Measurements from ENCODE around the gene RPP40.
A peak's percentile ranks its signal among the peaks of the same experiment; 100 is the strongest.
"Not testable (repeated sequence)": the region's sequence is repeated elsewhere in the genome, so short reads cannot be mapped to it uniquely, and the experiment has no call there.

The RPP40 gene, protein sequence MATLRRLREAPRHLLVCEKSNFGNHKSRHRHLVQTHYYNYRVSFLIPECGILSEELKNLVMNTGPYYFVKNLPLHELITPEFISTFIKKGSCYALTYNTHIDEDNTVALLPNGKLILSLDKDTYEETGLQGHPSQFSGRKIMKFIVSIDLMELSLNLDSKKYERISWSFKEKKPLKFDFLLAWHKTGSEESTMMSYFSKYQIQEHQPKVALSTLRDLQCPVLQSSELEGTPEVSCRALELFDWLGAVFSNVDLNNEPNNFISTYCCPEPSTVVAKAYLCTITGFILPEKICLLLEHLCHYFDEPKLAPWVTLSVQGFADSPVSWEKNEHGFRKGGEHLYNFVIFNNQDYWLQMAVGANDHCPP

DNA sequence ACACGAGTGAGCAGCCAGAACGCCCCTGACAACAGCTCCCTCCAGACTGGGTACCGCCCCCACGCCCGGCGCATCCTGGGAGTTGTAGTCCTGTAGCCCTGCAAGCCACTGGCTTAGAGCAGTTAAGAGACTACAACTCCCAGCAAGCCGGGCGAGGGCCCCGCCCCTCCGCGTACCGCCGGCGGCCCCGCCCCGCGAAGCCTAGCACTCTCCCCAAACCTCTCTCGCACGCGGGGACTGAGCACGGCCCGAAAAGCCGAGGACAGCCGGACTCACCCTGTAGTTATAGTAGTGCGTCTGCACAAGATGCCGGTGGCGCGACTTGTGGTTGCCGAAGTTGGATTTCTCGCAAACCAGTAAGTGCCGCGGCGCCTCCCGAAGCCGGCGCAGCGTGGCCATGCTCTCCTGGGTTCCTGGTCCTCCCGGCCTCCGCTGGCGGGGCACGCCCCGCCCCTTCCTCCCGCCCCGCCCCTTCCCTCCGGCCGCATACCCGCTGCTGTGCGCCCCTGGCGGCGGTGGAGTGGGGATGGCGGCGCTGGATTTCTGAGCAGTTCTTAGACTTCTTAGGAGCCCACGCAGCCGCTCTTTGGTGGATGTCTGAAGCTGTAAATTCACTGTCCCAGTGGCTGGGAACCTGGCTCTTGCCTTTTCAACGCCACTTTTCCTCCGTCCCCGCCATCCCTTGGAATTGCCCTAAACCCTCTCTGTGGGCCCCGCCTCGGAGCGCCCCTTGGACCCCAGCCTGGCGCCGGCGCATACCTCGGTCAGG, at the start of gene RPP40:
TSS of gene RPP40 (minus strand) at position 434 of the 769 bp plus-strand sequence. CDS start at position 399, 35 bp downstream.
- DNase-seq (ENCODE audit: low read depth in 1 of 2, low spot score in 1 of 2): peak; percentile 97 to 98

DNA sequence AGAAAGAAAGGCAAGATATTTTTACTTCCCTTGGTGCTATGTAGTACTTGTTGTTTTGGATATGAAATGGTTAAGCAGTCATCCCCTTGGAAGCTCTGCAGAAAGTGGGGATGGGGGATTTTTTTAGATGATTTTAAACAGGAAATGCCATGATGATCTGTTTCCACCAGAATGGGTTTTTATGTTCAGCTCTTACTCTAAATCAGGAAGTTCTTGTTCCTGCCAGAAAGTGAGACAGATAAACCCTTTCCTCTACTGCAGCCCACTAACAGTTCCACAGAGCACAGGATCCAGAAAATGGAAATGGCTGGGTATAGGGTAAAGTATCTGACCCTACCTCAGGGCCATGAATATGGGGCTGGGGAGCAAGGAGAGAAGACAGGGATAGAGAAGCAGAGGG, 49.2 kb upstream of the RPP40 start:
- DNase-seq (ENCODE audit: low read depth in 1 of 2, low spot score in 1 of 2): no peak

DNA sequence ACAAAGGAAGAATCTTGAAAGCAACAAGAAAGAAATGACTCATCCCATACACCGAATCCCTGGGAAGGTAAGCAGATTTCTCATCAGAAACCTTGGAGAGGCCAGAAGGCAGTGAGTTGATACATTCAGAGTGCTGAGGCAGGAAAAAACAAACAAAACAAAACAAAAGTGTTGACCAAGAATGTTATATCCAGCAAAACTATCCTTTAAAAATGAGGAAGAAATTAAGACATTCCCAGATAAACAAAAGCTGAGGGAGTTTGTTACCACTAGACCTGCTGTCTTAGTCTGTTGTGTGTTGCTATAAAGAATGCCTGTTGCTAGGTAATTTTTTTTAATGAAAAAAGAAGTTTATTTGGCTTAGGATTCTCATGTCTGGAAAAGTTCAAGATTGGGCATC, 47.6 kb upstream of the RPP40 start:
- no peak for DNase-seq (ENCODE audit: low read depth in 1 of 2, low spot score in 1 of 2)

DNA sequence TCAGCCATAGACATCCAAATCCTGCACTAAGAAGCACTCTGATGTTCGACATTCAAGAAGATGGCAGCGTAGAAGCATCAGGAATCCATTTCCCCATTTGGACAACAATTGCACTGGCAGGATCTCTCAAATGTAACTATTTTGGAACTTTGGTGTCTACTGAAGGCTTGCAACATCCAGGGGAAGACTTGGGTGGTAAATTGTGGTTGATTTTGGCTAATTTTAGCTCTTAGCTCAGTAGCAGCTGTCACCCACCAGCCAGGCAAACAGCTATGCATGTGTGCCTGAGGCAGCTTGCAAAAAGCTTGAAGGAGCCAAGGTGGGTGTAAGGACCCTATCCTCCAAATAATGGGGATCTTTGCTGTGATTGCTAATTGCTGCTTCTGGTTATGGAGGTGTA, 46.2 kb upstream of the RPP40 start:
- no peak for DNase-seq (ENCODE audit: low read depth in 1 of 2, low spot score in 1 of 2)

DNA sequence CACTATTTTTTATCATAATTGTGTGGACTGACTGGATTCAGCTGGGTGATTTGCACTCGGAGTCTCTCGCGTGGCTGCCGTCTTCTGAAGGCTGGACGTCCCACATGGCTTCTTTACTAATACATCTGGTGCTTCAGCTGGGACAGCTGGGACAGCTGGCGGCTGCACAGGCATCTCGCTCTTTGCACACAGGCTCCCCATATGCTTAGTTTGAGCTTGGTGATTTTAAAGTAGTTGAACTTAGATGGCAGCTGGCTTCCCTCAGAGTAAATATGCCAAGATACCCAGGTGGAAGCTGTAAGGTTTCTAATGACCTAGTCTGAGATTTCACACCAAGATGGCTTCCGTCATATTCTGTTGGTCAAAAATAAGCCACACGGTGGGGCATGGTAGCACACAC, 42.6 kb upstream of the RPP40 start:
- DNase-seq (ENCODE audit: low read depth in 1 of 2, low spot score in 1 of 2): no peak

DNA sequence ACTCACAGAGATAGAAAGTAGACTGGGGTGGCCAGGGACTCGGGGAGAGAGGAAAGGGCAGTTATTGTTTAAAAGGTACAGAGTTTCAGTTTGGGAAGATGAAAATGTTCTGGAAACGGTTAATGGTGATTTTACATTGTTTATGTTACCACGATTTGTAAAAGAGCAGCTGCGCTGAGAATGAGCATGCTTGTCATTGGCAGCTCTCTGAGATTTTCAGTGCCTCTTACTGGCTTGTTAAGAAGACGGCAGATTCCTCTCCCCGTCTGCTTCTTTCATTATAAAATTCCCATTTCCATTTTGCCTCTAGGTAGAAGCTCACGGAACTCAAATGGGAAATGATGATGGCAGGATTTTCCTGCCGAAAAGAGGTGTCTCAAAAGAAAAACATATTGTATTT, 41.6 kb upstream of the RPP40 start:
- no peak for DNase-seq (ENCODE audit: low read depth in 1 of 2, low spot score in 1 of 2)

DNA sequence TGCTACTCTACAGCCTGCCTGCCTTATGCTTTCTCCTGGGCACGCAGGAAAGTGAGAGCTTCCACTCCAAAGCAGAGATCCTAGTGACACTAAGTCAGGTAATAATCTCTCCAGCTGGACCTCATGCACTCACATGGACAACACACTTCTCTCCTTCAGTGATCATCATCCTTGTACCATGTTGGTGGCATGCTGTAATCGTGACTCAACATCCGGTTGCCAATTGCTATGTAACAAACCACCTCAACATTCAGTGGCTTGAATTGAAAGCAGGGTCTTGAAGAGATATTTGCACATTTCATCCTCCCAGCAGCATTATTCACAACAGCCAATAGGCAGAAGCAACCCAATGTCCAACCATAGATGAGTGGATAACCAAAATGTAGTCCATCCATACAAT, 41.0 kb upstream of the RPP40 start:
- DNase-seq (ENCODE audit: low read depth in 1 of 2, low spot score in 1 of 2): no peak

DNA sequence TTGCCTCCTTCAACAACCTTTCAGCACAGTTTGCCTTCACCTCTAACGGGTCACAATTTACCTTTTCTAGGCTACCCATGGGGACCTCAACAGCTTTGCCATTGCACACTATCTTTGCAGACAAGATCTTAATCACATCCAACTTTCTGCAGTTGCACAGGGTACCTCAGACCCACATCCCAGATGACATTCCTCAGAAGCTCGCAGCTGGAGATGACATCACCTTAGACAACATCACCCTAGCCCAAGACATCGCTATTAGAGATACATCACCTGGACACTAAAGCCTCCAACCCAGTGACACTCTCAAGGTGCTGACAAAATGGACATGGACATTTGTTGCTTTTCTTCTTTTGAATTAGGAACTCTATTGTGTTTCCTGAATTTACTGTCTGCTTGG, 38.6 kb upstream of the RPP40 start:
- DNase-seq (ENCODE audit: low read depth in 1 of 2, low spot score in 1 of 2): no peak

DNA sequence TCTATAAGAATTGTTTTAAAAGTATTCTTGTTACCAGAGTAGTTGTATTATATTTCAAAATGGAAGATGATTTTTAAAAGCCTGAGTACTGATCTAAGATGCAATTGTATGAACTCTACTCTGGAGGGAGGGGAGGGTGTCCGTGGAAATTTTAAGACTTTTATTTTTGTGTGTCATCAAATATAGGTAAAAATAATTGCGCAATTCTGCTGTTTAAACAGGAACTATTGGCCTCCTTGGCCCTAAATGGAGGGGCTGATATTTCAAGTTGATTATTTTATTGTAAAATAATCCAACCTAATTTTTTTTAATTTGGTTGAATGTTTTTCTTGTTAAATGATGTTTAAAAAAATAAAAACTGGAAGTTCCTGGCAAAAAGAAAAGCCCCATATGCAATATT, 38.1 kb upstream of the RPP40 start:
- DNase-seq (ENCODE audit: low read depth in 1 of 2, low spot score in 1 of 2): no peak

DNA sequence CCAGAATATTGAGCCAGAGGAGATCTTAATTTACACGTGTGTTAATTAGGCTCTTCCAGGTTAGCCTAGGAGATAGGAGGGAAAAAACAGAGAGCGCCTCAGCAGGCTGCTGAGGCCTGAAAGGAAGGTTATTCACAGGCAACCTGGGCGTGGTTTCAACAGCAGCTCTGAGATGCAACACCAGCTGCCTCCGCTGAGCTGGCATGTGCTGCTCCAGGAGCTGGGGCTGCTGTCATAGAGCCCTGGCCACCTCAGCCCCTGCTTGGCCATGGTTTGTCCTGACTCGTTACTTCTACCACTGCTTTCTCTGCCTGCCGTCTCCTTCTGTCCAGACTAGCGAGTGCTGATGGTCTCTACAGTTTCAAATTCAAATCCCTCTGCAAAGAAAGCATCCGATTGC, 32.4 kb upstream of the RPP40 start:
- DNase-seq (ENCODE audit: low read depth in 1 of 2, low spot score in 1 of 2): no peak

DNA sequence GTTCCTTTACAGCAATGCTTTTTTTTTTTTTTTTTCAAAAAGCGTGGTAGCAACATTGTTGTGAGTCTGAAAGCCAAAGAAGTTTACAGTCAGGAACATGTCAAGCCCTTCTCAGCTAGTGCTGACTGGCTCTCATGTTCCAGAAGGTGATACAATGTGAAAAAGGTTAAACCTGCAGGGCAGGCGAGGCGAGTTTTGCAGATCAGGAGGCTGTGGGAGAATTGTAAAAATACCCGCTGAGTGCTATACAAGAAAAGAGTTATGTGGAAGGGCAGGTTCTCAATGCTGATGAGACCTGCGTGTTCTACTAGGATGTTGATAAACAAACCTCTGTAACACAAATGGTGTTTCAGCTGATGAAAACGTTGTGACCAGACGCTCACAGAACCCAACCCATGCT, 30.9 kb upstream of the RPP40 start:
- DNase-seq (ENCODE audit: low read depth in 1 of 2, low spot score in 1 of 2): no peak

DNA sequence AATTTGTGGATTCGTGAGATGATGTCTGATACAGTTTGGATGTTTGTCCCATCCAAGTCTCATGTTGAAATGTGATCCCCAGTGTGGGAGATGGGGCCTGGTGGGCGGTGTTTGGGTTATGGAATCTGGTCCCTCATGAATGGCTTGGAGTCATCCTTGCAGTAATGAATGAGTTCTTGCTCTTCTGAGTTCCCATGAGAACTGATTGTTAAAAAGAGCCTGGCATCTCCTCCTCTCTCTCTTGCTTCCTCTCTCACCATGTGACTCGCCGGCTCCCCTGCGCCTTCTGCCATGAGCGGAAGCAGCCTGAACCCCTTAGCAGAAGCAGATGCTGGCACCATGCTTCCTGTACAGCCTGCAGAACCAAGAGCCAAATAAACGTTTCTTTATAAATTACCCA, 30.5 kb upstream of the RPP40 start:
- no peak for DNase-seq (ENCODE audit: low read depth in 1 of 2, low spot score in 1 of 2)

DNA sequence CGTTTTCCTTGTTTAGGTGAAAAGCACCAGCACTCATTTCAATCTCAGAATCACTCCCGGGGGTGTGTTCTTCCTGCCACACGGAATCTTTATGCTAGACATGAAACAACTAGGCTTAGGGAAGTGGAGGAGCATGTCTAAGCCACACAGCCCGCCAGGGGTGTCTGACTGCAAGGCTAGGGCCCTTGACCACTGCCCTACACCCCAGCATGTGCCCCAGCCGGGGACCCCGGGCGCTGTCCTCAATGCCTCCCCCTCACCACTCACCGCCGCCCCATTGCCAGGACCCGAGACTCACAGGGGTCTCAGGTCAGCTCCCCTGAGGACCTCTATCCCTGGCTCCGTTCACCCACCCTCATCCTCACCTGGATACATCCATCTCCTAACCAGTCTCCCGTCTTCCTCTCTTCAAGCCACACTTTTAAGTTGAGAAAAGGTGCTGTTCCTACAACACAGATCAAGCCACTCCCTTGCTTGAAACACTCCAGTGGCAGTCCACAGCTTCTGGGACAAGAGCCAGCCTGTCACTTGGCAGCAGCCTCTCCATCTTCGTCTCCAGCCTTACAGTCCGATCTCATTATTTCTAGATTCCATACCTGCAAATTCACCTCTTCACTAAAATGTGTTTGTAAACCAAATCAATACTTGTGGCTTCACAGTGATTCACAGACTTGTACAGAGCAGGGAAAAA, 29.5 kb upstream of the RPP40 start:
- DNase-seq (ENCODE audit: low read depth in 1 of 2, low spot score in 1 of 2): not testable (repeated sequence)

DNA sequence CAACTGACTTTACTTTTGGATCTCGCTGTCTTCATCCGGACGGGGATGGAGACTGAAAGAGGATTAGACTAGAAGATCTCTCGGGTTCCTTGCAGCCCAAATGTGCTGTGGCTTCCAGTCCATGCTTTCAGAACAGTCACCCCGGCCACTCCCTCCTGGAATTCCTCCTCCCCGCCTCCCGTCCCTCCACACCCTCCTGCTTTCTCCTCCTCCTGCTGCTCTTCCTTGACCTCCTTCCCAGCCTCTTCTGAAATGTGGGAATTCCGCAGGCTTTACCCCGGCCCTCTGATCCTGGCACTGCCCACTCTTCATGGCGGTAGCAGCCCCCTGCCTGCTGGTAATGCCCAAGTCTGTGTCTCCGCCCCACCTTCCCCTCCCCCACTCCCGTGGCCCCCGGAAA, 28.9 kb upstream of the RPP40 start:
- not testable (repeated sequence) for DNase-seq (ENCODE audit: low read depth in 1 of 2, low spot score in 1 of 2)

DNA sequence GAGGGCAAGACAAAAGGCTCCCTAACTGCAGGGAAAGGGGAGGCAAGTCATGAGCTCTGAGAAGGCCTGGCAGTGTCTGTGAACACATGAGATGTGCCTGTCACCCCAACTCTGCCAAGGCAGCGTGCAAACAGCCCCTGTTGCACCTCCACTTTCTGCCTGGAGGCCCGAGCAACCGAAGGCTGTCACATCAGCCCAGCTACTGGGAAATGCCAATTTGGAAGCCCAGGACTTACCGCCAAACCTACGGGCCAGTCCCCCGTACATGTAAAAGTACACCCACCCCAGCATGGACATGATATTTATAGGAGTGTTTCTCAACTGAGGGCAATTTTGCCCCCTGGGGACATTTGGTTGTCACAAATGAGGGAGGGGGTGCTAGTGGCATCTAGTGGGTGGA, 27.3 kb upstream of the RPP40 start:
- DNase-seq (ENCODE audit: low read depth in 1 of 2, low spot score in 1 of 2): no peak

DNA sequence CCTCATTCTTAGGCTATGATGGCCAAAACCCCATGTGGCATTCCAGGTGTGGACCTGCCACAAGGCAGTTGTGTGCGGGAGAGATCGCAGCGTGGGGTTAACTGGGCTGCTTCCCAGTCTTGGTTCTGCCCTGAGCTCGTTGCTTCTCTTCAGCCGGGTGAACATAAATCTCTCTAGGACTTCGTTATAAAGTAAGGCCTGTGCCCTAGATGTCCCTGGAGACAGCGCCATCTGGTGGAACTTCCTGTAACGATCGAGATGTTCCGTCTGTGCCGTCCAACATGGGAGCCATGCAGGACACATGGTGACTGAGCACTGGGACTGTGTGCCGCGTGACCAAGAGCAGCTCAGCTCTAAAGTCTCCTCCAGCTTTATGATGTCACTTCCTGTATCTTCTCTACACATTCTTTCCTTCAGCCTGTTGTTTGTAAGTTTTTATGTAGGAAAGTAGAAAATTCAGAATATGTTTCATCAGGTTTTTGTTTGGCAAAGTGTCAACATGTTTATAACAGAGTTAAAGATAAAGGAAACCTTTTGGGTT, 26.8 kb upstream of the RPP40 start:
- DNase-seq (ENCODE audit: low read depth in 1 of 2, low spot score in 1 of 2): peak; percentile 31 to 47

DNA sequence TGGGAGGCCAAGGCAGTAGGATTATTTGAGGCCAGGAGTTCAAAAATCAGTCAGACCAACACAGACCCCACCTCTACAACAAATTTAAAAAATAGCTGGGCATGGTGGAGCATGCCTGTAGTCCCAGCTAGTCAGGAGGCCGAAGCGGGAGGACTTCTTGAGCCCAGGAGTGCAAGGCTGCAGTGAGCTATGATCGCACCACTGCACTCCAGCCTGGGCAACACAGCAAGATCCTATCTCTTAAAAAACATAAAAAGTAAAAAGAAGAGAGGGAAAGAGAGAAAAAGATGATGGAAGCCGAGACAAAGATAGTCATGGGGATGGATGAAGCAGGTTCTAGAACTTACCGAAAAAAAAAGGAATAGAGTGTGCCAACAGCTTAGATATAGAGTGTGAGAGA, 25.8 kb upstream of the RPP40 start:
- DNase-seq (ENCODE audit: low read depth in 1 of 2, low spot score in 1 of 2): no peak

DNA sequence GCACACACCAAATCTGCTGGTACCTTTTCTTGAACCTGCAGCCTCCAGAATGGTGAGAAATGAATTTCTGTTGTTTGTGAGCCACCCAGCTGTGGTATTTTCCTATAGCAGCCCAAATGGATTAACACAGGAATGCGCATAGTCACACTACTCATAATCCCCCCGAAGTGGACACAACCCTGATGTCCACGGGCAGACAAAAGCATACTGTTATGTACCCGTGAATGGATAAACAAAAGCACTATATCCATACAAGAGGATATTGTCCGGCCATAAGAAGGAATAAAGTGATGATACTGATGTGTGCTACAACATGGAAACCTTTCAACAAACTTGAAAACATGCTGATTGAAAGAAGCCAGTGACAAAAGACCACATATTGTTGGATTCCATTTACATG, 25.1 kb upstream of the RPP40 start:
- DNase-seq (ENCODE audit: low read depth in 1 of 2, low spot score in 1 of 2): no peak

DNA sequence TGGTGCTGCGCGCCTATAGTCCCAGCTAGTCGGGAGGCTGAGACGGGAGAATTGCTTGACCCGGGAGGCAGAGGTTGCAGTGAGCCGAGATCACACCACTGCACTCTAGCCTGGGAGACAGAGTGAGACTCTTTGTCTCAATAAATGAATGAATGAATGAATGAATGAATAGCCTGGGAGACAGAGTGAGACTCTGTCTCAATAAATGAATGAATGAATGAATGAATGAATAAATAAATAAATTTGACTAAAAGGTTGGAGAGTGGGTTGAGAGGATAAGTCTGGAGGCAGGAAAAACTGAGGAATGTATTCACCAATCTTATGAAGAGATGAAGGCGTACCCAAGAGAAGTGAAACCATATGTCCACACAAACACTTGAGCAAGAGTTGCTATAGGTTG, 24.5 kb upstream of the RPP40 start:
- no peak for DNase-seq (ENCODE audit: low read depth in 1 of 2, low spot score in 1 of 2)

DNA sequence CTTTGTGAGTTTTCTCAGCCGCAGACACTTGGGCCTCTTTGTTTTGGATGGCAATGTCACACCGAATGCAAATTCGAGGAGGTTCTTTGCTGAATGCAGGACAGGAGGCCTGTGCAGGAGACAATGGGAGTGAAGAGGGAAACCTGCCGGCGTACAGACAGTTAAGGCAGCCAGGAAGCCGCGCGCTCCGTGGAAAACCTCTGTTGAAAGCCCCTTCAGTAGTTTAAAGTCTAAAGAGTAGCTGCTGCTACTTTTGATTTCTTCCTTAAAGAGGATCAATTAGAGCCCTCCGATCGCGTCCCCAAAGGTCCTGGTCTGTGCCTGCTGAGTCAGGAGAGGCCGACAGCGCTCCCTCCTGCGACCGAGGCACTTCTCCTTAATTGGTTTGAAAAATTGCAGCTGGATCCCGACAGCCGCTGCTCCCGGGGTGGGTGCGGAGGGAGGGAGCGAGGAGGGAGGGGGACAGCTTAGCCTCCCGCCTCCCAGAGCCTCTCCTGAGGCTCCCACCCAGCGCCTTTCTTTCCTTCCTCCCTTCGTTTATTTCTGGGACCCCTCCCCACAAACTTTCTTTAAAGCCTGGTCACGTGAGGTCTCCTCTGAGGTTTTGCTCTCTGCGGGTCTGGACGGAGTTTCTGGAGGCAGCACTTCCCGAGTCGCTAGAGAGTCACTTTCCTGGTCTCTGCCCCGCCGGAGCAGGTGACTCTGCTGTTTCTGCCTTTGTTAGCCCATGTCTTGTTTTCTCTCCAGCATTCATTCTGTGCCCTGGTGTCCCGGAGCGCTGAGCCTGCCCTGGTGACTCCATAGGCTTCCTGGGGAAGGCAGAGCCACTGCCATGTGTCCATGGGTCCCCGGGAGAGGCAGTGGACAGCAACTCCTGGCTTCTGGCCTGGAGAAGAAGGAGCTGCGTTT, 22.3 kb upstream of the RPP40 start:
- DNase-seq (ENCODE audit: low read depth in 1 of 2, low spot score in 1 of 2): no peak

DNA sequence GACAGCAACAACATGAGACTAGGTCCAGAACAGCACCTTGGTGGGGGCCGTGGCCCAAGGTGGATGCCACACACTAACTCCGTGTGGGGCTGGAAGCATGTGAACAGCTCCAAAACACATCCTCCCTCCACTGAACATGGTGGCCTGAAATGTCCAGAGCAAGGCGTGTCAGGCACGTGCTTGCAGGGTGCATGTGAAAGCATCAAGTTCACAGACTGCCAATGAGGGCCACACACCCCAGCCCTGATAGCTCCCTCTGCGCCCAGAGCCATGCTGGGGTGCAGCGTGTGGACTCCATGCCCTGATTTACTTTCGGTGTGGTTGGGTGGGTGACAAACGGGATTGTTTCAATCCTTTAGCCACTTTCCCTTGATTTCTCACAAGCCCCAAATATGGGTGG, 20.1 kb upstream of the RPP40 start:
- DNase-seq (ENCODE audit: low read depth in 1 of 2, low spot score in 1 of 2): no peak

Measured in stimulated activated CD4-positive, alpha-beta T cell treated with anti-CD3 and anti-CD28 coated beads, Interleukin-15, amount 100 ng/mL, for 1 hour (primary cell).